Right atrium auricular region (tissue), 2 donors: ENCODE results near the gene CDO1. TPM values are rescaled to one million over a fixed set of nuclear protein-coding genes. Genes with fewer than 3 reads are reported as not detected.

ENCODE experiments used
- DNase-seq: peaks from one replicate; pipeline ENCODE4 v3.0.0-alpha.2; 2019; ENCODE audit warnings: low spot score
- H3K27ac ChIP-seq, 2 donors: fragments of 200-600 bp; sonication (generic); 1 replicate in 1 of 2; 2 replicates in 1 of 2; pipeline ENCODE4 v1.5.1; 2016 to 2019
- H3K27me3 ChIP-seq, 2 donors: fragments of 200-600 bp; sonication (generic); one replicate each; pipeline versions ENCODE4 v1.5.1 to v1.6.0; 2017 to 2019
- H3K36me3 ChIP-seq: fragments of 200-600 bp; sonication (generic); one replicate; pipeline ENCODE4 v1.5.1; 2016
- H3K4me1 ChIP-seq, 2 donors: fragments of 200-600 bp; sonication (generic); one replicate each; pipeline versions ENCODE4 v1.5.1 to v1.6.0; 2017 to 2019
- H3K4me3 ChIP-seq, 2 donors: fragments of 200-600 bp; sonication (generic); 1 replicate in 1 of 2; 2 replicates in 1 of 2; pipeline ENCODE4 v1.5.1; 2017 to 2019; ENCODE audit warnings: mild to moderate bottlenecking in 1 of 2, moderate library complexity in 1 of 2
- H3K9me3 ChIP-seq, 2 donors: fragments of 200-600 bp; sonication (generic); one replicate each; pipeline ENCODE4 v1.5.1; 2019
- CTCF ChIP-seq, 2 donors: fragments of 200-600 bp; sonication (generic); IDR thresholded peaks; one replicate each; pipeline ENCODE4 v1.5.1; 2019; ENCODE audit warnings: antibody characterized with exemption in 2 of 2
- total RNA-seq, 2 donors: library from RNA; depleted of rRNA; stranded (reverse); fragments of >200 nt; gene quantifications; one replicate each; pipeline ENCODE4 v1.1.0, GENCODE V29; 2016

CDO1 gene
- total RNA-seq, 2 donors from 2014 or later: 24.7 to 66.0 TPM

- Histone ChIP-seq H3K9me3 (no peaks in the 10 kb centered on the region), H3K36me3 (no peaks in the 10 kb centered on the region)
- TF ChIP-seq CTCF (IDR thresholded peaks at IDR 0.05): no peak
Measured at GRCh38 chr5:115807654-115808052, 8.8 kb downstream of the CDO1 start.

GRCh38 chr5:115806986-115807653 lies 9.3 kb downstream of the CDO1 start:
- Histone ChIP-seq H3K4me3 (no peak overlapping the region), H3K4me1 (no peaks in the 10 kb centered on the region), H3K27ac (no peak overlapping the region), H3K27me3 (no peaks in the 10 kb centered on the region), H3K36me3 (no peaks in the 10 kb centered on the region), H3K9me3 (no peaks in the 10 kb centered on the region)
- TF ChIP-seq CTCF (IDR thresholded peaks at IDR 0.05): no peak
- DNase-seq: no peak

More at GRCh38 chr5:115807654-115808052, 8.8 kb downstream of the CDO1 start:
- H3K27me3 ChIP-seq: no peaks in the 10 kb centered on the region
- DNase-seq: no peak
- H3K4me1 ChIP-seq: no peaks in the 10 kb centered on the region
- no peak overlapping the region for H3K4me3 ChIP-seq
- H3K27ac ChIP-seq: no peak overlapping the region

DNA sequence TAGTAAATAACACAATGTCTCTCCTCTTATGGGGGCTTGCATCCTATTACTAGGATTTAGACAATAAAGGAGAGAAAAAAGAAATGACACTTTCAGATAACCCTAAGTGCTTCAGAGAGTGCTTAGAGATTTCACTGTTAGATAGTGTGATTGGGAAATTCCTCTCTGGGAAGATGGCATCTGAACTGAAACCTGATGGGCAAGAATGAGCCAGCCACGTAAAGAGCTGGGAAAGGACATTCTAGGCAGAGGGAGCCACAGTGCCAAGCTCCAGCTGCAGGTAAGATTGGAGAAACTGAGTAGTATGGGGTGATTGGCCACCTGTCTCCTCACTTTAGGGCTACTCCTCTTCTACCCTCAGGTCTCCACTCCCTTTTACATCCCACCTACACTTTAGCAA lies 14.5 kb downstream of the CDO1 start:
- no peaks in the 10 kb centered on the region for H3K27me3 ChIP-seq
- DNase-seq: no peak
- no peaks in the 10 kb centered on the region for H3K9me3 ChIP-seq
- no peak overlapping the region for H3K4me3 ChIP-seq
- TF ChIP-seq CTCF (IDR thresholded peaks at IDR 0.05): no peak
- H3K36me3 ChIP-seq: no peaks in the 10 kb centered on the region
- no peaks in the 10 kb centered on the region for H3K4me1 ChIP-seq
- H3K27ac ChIP-seq: no peak overlapping the region

DNA sequence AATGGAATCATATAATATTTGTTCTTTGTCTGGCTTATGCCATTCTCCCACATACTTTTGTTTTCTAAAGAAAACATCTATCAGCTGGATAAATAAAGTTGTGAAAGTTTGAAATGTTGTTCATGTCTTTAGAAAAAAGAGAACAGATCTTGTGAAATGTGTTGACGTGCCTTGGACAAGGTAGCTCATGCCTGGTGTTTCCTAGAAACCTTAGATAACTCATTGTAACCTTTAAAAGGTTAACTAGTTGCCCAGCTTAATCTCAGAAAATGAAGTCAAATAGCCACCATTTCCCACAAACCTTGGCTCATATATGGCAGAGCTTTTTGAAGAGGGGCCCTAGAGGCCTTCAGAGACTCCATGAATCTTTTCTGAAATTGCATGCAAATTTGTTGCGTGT lies 15.3 kb downstream of the CDO1 start:
- Histone ChIP-seq H3K36me3 (no peaks in the 10 kb centered on the region), H3K27ac (no peak overlapping the region), H3K27me3 (no peaks in the 10 kb centered on the region), H3K4me3 (no peak overlapping the region), H3K4me1 (no peaks in the 10 kb centered on the region), H3K9me3 (no peaks in the 10 kb centered on the region)
- TF ChIP-seq CTCF (IDR thresholded peaks at IDR 0.05): no peak
- no peak for DNase-seq

GRCh38 chr5:115800108-115800507 lies 16.4 kb downstream of the CDO1 start:
- no peak for TF ChIP-seq CTCF (IDR thresholded peaks at IDR 0.05)
- no peak for DNase-seq
- Histone ChIP-seq H3K4me1 (no peaks in the 10 kb centered on the region), H3K27me3 (no peaks in the 10 kb centered on the region), H3K36me3 (no peaks in the 10 kb centered on the region), H3K9me3 (no peaks in the 10 kb centered on the region), H3K27ac (no peak overlapping the region), H3K4me3 (no peak overlapping the region)

DNA sequence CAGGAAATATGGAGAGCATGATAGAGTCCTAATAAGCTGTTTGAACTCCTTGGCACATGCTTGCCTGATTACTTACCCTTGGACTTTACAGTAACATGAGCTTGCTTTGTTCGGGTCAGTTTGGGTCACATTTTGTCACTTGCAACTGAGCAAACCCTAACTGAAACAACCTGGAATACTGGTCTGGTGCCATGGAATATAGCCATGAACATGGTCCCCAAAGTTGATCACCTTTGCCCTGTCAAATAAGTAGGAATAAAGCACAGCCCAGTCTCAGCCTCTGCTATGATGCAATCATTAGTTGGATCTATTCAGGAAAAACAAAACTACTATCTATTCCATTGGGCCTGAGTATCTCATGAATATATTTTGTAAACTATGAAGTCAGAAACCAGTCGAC lies 18.2 kb downstream of the CDO1 start:
- Histone ChIP-seq H3K27ac (no peak overlapping the region), H3K4me1 (no peaks in the 10 kb centered on the region), H3K36me3 (no peaks in the 10 kb centered on the region), H3K9me3 (no peaks in the 10 kb centered on the region), H3K27me3 (no peaks in the 10 kb centered on the region), H3K4me3 (no peak overlapping the region)
- TF ChIP-seq CTCF (IDR thresholded peaks at IDR 0.05): no peak
- no peak for DNase-seq
